ENCODE data around the gene SCN1A.
"Not testable (repeated sequence)": the region's sequence is repeated elsewhere in the genome, so short reads cannot be mapped to it uniquely, and the experiment has no call there.

SCN1A gene

DNA sequence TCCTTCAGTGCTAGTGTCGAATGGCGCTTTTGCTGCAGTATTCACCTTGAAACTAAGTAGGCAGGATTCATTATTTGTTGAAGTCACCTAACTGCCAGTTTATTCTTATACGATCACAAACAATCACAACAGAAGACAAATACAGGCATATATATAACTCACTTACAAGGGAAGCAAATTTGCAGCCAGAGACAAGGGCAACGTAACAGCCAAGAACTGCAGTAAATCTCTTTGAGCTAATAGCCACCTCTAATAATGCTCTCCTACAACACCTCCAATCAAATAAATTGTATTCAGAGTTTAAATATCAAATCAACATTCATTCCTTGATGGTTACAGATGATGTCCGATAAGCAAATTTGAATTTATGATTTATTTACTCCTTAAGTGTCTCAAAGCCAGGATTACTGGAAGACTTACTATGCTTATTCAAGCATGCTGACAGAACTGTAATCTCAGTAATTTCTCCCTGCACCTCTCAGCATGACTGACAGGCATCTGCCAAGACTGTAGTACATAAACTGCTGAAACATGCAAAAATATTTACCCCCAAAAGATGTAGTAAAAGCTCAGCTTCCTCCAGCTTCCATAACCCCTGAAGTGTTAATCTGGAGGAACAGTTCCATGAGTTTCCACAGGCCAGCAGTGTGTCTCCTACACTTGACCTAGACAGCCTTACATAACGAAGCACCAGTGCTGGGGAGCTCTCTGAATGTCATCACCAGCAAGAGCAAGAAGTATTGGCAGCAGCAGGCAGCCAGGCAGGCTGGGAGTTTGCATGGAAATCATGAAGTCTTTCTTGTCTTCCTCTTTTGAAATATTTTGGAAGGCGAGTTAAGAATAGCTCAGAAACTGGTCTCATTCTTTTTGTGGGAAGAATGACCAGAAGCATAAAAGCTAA, 20.9 kb upstream of the SCN1A start:
- Histone ChIP-seq H3K9me3 (ENCODE audit: control insufficient read depth, low read length) (no peaks in the 10 kb centered on the region), H3K36me3 (ENCODE audit: control insufficient read depth, insufficient read depth, low read length) (no peaks in the 10 kb centered on the region), H3K4me3 (ENCODE audit: low read length) (no peak overlapping the region), H3K27me3 (ENCODE audit: control insufficient read depth, insufficient read depth, low read length) (no peaks in the 10 kb centered on the region), H3K9ac (ENCODE audit: low read length) (no peak overlapping the region), H3K4me1 (ENCODE audit: control insufficient read depth, insufficient read depth, low read length) (no peaks in the 10 kb centered on the region)

DNA sequence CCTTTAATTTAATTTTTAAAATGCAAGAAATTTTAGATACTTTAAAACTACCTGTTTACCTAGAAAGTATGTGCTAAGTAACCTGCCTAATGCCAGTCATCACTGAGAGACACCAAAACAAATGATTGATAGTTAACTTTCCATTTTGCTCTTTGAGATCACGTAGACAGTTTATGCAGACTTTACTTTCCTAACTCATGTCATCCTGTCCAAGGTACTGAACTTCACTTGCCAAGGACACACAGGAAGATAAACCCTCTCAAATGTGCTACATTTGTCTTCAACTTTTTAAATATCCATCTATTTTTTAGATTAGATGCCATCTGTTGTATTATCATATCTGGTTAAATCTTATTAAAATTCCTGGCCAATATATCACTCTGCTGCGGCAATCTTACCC, 20.1 kb upstream of the SCN1A start:
- no peaks in the 10 kb centered on the region for H3K36me3 ChIP-seq (ENCODE audit: control insufficient read depth, insufficient read depth, low read length)
- no peaks in the 10 kb centered on the region for H3K4me1 ChIP-seq (ENCODE audit: control insufficient read depth, insufficient read depth, low read length)
- no peak overlapping the region for H3K9ac ChIP-seq (ENCODE audit: low read length)
- no peaks in the 10 kb centered on the region for H3K9me3 ChIP-seq (ENCODE audit: control insufficient read depth, low read length)
- H3K27me3 ChIP-seq (ENCODE audit: control insufficient read depth, insufficient read depth, low read length), result no peaks in the 10 kb centered on the region
- H3K4me3 ChIP-seq (ENCODE audit: low read length), result no peak overlapping the region

DNA sequence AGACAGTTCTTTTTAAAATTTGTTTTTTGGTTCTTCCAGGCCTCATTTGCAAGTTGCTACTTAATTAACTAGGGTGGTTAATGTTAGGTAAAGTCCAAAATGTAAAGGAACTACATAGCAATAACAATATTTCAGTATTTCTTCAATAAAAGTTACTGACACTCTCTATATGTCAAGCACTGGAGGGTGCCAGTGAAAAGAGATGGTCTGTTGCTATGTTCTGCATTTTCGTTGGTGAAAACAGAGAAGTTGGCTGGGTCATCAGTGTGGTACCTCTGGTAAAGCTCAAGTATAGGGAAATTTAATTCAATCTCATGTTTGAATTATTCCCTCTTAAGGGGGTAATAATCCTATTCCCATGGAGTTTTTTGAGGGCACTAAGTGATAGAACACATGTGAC, 16.3 kb upstream of the SCN1A start:
- H3K36me3 ChIP-seq (ENCODE audit: control insufficient read depth, insufficient read depth, low read length), result no peaks in the 10 kb centered on the region

DNA sequence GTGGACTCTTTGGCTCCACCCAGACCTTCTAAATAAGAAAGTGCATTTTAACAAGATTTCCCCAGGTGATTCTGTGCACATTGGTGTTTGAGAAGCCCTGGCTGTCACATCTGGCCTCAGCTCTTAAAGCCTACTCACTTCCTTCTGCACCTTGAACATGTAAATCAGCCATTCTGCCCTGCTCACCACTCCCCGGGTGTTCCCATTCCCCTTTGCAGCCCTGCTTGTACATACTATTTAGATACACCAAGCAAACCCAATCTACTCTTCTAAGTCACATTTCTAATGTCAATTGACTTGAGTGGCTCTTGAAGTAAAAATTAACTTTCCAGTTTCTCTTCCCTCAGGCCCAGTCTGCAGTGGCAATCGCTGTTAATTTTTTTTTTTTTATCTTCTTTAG, 13.1 kb upstream of the SCN1A start:
- Histone ChIP-seq H3K4me1 (ENCODE audit: control insufficient read depth, insufficient read depth, low read length) (no peaks in the 10 kb centered on the region), H3K36me3 (ENCODE audit: control insufficient read depth, insufficient read depth, low read length) (no peaks in the 10 kb centered on the region), H3K27me3 (ENCODE audit: control insufficient read depth, insufficient read depth, low read length) (no peaks in the 10 kb centered on the region), H3K4me3 (ENCODE audit: low read length) (no peak overlapping the region), H3K9me3 (ENCODE audit: control insufficient read depth, low read length) (no peaks in the 10 kb centered on the region), H3K9ac (ENCODE audit: low read length) (no peak overlapping the region)

More for the DNA sequence above, 16.3 kb upstream of the SCN1A start:
- Histone ChIP-seq H3K27me3 (ENCODE audit: control insufficient read depth, insufficient read depth, low read length) (no peaks in the 10 kb centered on the region), H3K9ac (ENCODE audit: low read length) (no peak overlapping the region), H3K4me1 (ENCODE audit: control insufficient read depth, insufficient read depth, low read length) (no peaks in the 10 kb centered on the region), H3K9me3 (ENCODE audit: control insufficient read depth, low read length) (no peaks in the 10 kb centered on the region), H3K4me3 (ENCODE audit: low read length) (no peak overlapping the region)

DNA sequence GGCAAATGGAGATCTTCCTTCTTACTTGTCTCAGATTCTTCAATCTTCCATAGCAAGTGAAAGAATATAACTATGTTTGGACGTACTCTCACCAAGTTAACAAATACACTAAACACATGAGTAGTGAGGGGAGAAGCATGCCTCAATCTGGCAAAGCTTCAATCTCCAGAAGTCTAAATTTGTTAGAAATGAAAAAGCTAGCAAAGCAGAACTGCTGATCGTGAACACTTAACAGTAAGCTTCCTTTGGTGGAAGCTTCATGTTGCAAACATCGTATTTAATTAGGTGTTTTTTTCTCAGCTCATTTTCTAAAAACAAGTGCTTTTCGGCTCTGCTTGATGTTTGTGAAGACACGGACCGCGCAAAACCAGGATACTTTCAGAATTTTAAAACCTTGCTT, 12.7 kb upstream of the SCN1A start:
- Histone ChIP-seq H3K9me3 (ENCODE audit: control insufficient read depth, low read length) (no peaks in the 10 kb centered on the region), H3K4me3 (ENCODE audit: low read length) (no peak overlapping the region), H3K9ac (ENCODE audit: low read length) (no peak overlapping the region), H3K36me3 (ENCODE audit: control insufficient read depth, insufficient read depth, low read length) (no peaks in the 10 kb centered on the region), H3K27me3 (ENCODE audit: control insufficient read depth, insufficient read depth, low read length) (no peaks in the 10 kb centered on the region), H3K4me1 (ENCODE audit: control insufficient read depth, insufficient read depth, low read length) (no peaks in the 10 kb centered on the region)

DNA sequence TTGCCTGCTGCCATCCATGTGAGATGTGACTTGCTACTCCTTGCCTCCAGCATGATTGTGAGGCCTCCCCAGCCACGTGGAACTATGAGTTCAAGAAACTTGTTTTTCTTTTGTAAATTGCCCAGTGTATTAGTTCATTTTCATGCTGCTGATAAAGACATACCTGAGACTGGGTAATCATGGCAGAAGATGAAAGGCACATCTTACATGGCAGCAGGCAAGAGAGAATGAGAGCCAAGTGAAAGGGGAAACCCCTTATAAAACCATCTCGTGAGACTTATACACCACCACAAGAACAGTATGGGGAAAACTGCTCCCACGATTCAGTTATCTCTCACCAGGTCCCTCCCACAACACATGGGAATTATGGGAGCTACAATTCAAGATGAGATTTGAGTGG, 11.7 kb upstream of the SCN1A start:
- not testable (repeated sequence) for H3K9me3 ChIP-seq (ENCODE audit: control insufficient read depth, low read length); H3K36me3 ChIP-seq (ENCODE audit: control insufficient read depth, insufficient read depth, low read length); H3K9ac ChIP-seq (ENCODE audit: low read length); H3K4me1 ChIP-seq (ENCODE audit: control insufficient read depth, insufficient read depth, low read length); H3K4me3 ChIP-seq (ENCODE audit: low read length); H3K27me3 ChIP-seq (ENCODE audit: control insufficient read depth, insufficient read depth, low read length)

DNA sequence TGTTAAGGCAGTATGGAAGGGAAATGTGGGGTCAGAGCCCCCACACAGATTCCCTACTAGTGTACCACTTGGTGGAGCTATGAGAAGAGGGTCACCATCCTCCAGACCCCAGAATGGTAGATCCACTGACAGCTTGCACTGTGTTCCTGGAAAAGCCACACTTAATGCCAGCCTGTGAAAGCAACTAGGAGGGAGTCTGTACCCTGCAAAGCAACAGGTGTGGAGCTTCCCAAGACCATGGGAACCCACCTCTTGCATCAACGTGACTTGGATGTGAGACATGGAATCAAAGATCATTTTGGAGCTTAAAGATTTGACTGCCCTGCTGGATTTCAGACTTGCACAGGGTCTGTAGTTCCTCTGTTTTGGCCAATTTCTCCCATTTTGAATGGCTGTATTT, 10.8 kb upstream of the SCN1A start:
- no peaks in the 10 kb centered on the region for H3K27me3 ChIP-seq (ENCODE audit: control insufficient read depth, insufficient read depth, low read length)
- H3K36me3 ChIP-seq (ENCODE audit: control insufficient read depth, insufficient read depth, low read length), result no peaks in the 10 kb centered on the region
- H3K9ac ChIP-seq (ENCODE audit: low read length), result no peak overlapping the region
- H3K4me1 ChIP-seq (ENCODE audit: control insufficient read depth, insufficient read depth, low read length), result no peaks in the 10 kb centered on the region
- H3K4me3 ChIP-seq (ENCODE audit: low read length), result no peak overlapping the region
- H3K9me3 ChIP-seq (ENCODE audit: control insufficient read depth, low read length), result no peaks in the 10 kb centered on the region

DNA sequence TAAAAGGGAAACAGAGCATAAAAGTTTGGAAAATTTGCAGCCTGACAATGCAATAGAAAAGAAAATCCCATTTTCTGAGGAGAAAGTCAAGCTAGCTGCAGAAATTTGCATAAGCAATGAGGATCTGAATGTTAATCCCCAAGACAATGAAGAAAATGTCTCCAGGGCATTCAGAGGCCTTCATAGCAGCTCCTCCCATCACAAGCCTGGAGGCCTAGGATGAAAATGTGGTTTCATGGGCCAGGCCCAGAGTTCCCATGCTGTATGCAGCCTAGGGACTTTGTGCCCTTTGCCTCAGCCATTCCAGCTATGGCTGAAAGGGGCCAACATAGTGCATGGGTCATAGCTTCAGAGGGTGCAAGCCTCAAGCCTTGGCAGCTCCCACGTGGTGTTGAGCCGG, 10.3 kb upstream of the SCN1A start:
- no peak overlapping the region for H3K4me3 ChIP-seq (ENCODE audit: low read length)
- H3K9me3 ChIP-seq (ENCODE audit: control insufficient read depth, low read length), result no peaks in the 10 kb centered on the region
- H3K9ac ChIP-seq (ENCODE audit: low read length), result no peak overlapping the region
- no peaks in the 10 kb centered on the region for H3K4me1 ChIP-seq (ENCODE audit: control insufficient read depth, insufficient read depth, low read length)
- no peaks in the 10 kb centered on the region for H3K36me3 ChIP-seq (ENCODE audit: control insufficient read depth, insufficient read depth, low read length)
- H3K27me3 ChIP-seq (ENCODE audit: control insufficient read depth, insufficient read depth, low read length), result no peaks in the 10 kb centered on the region

DNA sequence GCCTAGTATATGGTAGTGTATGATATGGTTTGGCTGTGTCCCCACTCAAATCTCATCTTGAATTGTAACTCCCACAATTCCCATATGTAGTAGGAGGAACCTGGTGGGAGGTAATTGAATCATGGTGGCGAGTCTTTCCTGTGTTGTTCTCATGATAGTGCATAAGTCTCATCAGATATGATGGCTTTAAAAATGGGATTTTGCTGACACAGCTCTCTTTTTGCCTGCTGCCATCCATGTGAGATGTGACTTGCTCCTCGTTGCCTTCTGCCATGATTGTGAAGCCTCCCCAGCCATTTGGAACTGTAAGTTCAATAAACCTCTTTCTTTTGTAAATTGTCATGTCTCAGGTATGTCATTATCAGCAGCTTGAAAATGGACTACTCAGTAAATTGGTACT, 9.5 kb upstream of the SCN1A start:
- Histone ChIP-seq H3K9ac (ENCODE audit: low read length) (no peak overlapping the region), H3K4me3 (ENCODE audit: low read length) (no peak overlapping the region), H3K36me3 (ENCODE audit: control insufficient read depth, insufficient read depth, low read length) (no peaks in the 10 kb centered on the region), H3K9me3 (ENCODE audit: control insufficient read depth, low read length) (no peaks in the 10 kb centered on the region), H3K4me1 (ENCODE audit: control insufficient read depth, insufficient read depth, low read length) (no peaks in the 10 kb centered on the region), H3K27me3 (ENCODE audit: control insufficient read depth, insufficient read depth, low read length) (no peaks in the 10 kb centered on the region)

DNA sequence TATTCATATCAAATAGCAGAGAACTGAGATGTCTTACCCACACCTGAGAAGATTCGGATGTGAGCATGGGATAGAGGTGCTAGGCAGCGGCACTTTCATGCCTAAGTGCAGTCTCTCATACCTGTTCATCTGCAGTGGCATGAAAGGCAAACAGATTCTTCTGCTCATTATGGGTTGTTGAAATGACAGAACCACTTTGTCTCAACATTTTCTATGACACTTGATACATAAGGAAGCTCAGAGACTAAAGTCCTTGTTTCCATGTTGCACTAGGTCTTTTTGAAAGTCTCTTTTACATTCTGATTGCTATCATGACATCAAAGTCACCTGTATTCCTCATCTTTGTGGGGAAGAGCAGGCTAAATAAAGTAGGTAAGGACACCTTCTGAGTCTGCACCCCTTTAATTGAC, 8.0 kb upstream of the SCN1A start:
- Histone ChIP-seq H3K4me1 (ENCODE audit: control insufficient read depth, insufficient read depth, low read length) (no peaks in the 10 kb centered on the region), H3K36me3 (ENCODE audit: control insufficient read depth, insufficient read depth, low read length) (no peaks in the 10 kb centered on the region), H3K27me3 (ENCODE audit: control insufficient read depth, insufficient read depth, low read length) (no peaks in the 10 kb centered on the region), H3K4me3 (ENCODE audit: low read length) (no peak overlapping the region), H3K9ac (ENCODE audit: low read length) (no peak overlapping the region), H3K9me3 (ENCODE audit: control insufficient read depth, low read length) (no peaks in the 10 kb centered on the region)

DNA sequence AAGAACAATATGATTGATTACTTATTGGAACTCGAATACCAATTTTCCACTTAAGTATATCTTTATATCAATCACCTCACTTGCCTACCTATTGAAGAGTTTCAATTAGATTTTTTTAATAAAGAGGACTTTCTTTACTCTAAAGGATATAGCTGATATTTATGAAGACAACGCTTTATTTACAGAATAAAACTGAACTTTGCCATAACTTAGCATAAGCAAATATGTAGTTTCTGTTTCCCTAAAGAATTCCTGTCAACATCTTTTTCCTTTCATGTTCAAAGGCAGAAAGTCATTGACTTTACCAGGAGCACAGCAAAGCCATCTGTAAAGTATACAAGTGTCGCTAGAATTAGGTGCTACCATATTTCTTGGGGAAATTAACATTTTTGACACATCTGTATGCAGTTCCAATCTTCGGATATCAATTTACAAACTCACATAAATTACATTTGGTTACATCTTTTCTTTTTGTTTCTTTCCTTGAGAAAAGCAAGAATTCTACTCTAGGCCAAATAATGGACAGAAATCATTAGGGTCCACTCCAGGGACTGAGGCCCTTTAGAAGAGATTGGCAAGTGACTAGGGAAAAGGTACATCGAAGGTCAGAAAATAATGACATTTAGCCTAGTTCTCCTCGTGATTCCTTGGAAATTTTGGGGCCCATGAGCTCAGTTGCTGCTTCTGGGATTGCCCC, 7.5 kb upstream of the SCN1A start:
- Histone ChIP-seq H3K27me3 (ENCODE audit: control insufficient read depth, insufficient read depth, low read length) (no peaks in the 10 kb centered on the region), H3K4me1 (ENCODE audit: control insufficient read depth, insufficient read depth, low read length) (no peaks in the 10 kb centered on the region), H3K4me3 (ENCODE audit: low read length) (no peak overlapping the region), H3K9ac (ENCODE audit: low read length) (no peak overlapping the region), H3K9me3 (ENCODE audit: control insufficient read depth, low read length) (no peaks in the 10 kb centered on the region), H3K36me3 (ENCODE audit: control insufficient read depth, insufficient read depth, low read length) (no peaks in the 10 kb centered on the region)

DNA sequence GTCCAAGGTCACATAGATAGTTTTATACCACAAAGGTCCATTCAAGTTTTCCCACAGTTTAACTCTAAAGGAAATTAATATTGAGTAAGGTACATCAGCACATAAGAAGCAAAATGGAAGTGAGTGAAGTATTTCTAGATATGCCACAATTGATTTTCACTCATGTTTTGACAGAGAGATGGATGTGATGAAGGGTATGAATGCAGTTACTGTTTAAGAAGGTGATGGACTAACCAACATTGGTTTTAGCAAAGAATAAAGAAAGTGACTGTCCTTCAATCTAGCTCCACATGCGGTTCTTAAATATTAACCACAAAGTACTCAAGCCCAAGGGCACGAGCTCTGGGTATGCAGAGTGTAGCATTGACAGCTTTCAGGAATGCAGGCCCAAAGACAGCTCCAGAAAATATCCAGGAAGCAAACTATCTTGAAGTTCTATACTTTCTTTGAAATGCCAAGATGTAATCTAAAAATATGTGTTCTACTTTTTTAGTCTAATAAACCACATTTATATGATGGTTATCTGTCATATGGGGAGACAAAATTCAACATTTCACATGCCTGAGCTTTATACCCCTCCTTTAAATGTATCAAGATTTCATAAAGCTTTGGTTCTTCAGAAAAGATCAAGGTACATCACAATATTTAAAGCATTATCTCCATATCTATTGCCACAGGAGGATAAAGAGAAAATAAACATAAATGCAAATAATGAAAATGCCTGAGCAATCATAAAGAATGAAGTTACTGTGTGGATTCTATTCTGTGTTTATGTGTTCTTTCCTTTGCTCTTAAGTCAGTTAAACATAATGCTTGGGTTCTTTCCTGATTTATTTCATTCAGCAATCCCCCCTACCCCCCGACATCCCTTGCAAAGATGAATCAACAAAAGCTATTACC, 6.7 kb upstream of the SCN1A start:
- H3K4me1 ChIP-seq (ENCODE audit: control insufficient read depth, insufficient read depth, low read length), result no peaks in the 10 kb centered on the region
- no peaks in the 10 kb centered on the region for H3K27me3 ChIP-seq (ENCODE audit: control insufficient read depth, insufficient read depth, low read length)
- H3K4me3 ChIP-seq (ENCODE audit: low read length), result no peak overlapping the region
- no peak overlapping the region for H3K9ac ChIP-seq (ENCODE audit: low read length)
- no peaks in the 10 kb centered on the region for H3K9me3 ChIP-seq (ENCODE audit: control insufficient read depth, low read length)
- no peaks in the 10 kb centered on the region for H3K36me3 ChIP-seq (ENCODE audit: control insufficient read depth, insufficient read depth, low read length)
